ENCODE data around the gene CNTNAP2.

- TF ChIP-seq POLR2A (IDR thresholded peaks at IDR 0.05) = no peak
- TF ChIP-seq, protein P1, sequence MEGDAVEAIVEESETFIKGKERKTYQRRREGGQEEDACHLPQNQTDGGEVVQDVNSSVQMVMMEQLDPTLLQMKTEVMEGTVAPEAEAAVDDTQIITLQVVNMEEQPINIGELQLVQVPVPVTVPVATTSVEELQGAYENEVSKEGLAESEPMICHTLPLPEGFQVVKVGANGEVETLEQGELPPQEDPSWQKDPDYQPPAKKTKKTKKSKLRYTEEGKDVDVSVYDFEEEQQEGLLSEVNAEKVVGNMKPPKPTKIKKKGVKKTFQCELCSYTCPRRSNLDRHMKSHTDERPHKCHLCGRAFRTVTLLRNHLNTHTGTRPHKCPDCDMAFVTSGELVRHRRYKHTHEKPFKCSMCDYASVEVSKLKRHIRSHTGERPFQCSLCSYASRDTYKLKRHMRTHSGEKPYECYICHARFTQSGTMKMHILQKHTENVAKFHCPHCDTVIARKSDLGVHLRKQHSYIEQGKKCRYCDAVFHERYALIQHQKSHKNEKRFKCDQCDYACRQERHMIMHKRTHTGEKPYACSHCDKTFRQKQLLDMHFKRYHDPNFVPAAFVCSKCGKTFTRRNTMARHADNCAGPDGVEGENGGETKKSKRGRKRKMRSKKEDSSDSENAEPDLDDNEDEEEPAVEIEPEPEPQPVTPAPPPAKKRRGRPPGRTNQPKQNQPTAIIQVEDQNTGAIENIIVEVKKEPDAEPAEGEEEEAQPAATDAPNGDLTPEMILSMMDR (IDR thresholded peaks at IDR 0.05 in 4 of 5, conservative IDR thresholded peaks at IDR 0.05 in 1 of 5) = no peak
Observed at GRCh38 chr7:147197006-147197405, 1080.4 kb downstream of the CNTNAP2 start.

Measured in gastrocnemius medialis (tissue), 4 donors.